ENCODE measurements around the gene JAML.

- TF ChIP-seq, protein P1, sequence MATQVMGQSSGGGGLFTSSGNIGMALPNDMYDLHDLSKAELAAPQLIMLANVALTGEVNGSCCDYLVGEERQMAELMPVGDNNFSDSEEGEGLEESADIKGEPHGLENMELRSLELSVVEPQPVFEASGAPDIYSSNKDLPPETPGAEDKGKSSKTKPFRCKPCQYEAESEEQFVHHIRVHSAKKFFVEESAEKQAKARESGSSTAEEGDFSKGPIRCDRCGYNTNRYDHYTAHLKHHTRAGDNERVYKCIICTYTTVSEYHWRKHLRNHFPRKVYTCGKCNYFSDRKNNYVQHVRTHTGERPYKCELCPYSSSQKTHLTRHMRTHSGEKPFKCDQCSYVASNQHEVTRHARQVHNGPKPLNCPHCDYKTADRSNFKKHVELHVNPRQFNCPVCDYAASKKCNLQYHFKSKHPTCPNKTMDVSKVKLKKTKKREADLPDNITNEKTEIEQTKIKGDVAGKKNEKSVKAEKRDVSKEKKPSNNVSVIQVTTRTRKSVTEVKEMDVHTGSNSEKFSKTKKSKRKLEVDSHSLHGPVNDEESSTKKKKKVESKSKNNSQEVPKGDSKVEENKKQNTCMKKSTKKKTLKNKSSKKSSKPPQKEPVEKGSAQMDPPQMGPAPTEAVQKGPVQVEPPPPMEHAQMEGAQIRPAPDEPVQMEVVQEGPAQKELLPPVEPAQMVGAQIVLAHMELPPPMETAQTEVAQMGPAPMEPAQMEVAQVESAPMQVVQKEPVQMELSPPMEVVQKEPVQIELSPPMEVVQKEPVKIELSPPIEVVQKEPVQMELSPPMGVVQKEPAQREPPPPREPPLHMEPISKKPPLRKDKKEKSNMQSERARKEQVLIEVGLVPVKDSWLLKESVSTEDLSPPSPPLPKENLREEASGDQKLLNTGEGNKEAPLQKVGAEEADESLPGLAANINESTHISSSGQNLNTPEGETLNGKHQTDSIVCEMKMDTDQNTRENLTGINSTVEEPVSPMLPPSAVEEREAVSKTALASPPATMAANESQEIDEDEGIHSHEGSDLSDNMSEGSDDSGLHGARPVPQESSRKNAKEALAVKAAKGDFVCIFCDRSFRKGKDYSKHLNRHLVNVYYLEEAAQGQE (IDR thresholded peaks at IDR 0.05; ENCODE audit: insufficient read depth in 1 of 2, low read depth in 2 of 2, low read length in 2 of 2), result no peak
- TF ChIP-seq POLR2AphosphoS5 (IDR thresholded peaks at IDR 0.05; ENCODE audit: low read depth, low read length) (no peak), TAF1 (IDR thresholded peaks at IDR 0.05; ENCODE audit: borderline replicate concordance, insufficient read depth, low read length) (no peak)
Measured at GRCh38 chr11:118247041-118247440, 22.2 kb upstream of the JAML start.
